DND-41 (cell line): ENCODE data around the gene CKS1B.

Source experiments
- CTCF ChIP-seq: IDR thresholded peaks from 2 replicates; pipeline ENCODE4 v1.5.1; 2012; ENCODE audit warnings: borderline replicate concordance, low read length, moderate library complexity, mild to moderate bottlenecking; ENCODE audit not compliant: poor library complexity, severe bottlenecking; ENCODE audit errors: extremely low read depth
- EZH2 ChIP-seq: IDR thresholded peaks from 3 replicates; pipeline ENCODE4 v1.6.1; 2012; ENCODE audit warnings: borderline replicate concordance, low read depth, mild to moderate bottlenecking, moderate library complexity, low read length, inconsistent platforms; ENCODE audit not compliant: severe bottlenecking

- TF ChIP-seq CTCF (no peak), EZH2 (no peak)
These were observed 19.2 kb downstream of the CKS1B start, which contains the start of gene LENEP for GRCh38 chr1:154993572-154994268.
